NCI-H1417 treated with DMSO at 0.1 percent for 48 hours (cell line): ENCODE data around the gene FGGY.

Experiments used
- DNase-seq: peaks from one replicate; lab custom pipeline; 2025; lab: John Stamatoyannopoulos, UW

FGGY gene

GRCh38 chr1:59678493-59679228 lies 381.8 kb downstream of the FGGY start:
- DNase-seq, result no peak

- no peak for DNase-seq
Observed at GRCh38 chr1:59680044-59680443, 383.1 kb downstream of the FGGY start.

GRCh38 chr1:59682396-59683080 lies 385.6 kb downstream of the FGGY start:
- DNase-seq, result no peak

- no peak for DNase-seq
Observed at GRCh38 chr1:59683197-59683596, 386.3 kb downstream of the FGGY start.

GRCh38 chr1:59684698-59685097 lies 387.8 kb downstream of the FGGY start:
- no peak for DNase-seq

GRCh38 chr1:59685101-59685500 lies 388.2 kb downstream of the FGGY start:
- no peak for DNase-seq

- DNase-seq, result no peak
Observed at GRCh38 chr1:59685666-59686065, 388.8 kb downstream of the FGGY start.

GRCh38 chr1:59686170-59686569 lies 389.3 kb downstream of the FGGY start:
- DNase-seq, result no peak

GRCh38 chr1:59686574-59686973 lies 389.7 kb downstream of the FGGY start:
- no peak for DNase-seq

GRCh38 chr1:59687081-59687480 lies 390.2 kb downstream of the FGGY start:
- DNase-seq, result no peak

GRCh38 chr1:59688976-59689375 lies 392.1 kb downstream of the FGGY start:
- no peak for DNase-seq

GRCh38 chr1:59689730-59690129 lies 392.8 kb downstream of the FGGY start:
- DNase-seq, result no peak

- no peak for DNase-seq
Observed at GRCh38 chr1:59690171-59690930, 393.5 kb downstream of the FGGY start.

GRCh38 chr1:59691261-59691660 lies 394.4 kb downstream of the FGGY start:
- no peak for DNase-seq

- peak; percentile 14 for DNase-seq
Observed at GRCh38 chr1:59692591-59692990, 395.7 kb downstream of the FGGY start.

GRCh38 chr1:59693406-59693805 lies 396.5 kb downstream of the FGGY start:
- no peak for DNase-seq

- DNase-seq, result no peak
Observed at GRCh38 chr1:59695252-59695651, 398.4 kb downstream of the FGGY start.

- DNase-seq, result no peak
Observed at GRCh38 chr1:59696421-59697115, 399.7 kb downstream of the FGGY start.

- DNase-seq, result no peak
Observed at GRCh38 chr1:59697150-59697800, 400.4 kb downstream of the FGGY start.

GRCh38 chr1:59698386-59698785 lies 401.5 kb downstream of the FGGY start:
- DNase-seq, result no peak

- DNase-seq, result no peak
Observed at GRCh38 chr1:59699227-59699847, 402.4 kb downstream of the FGGY start.
